Stimulated activated CD4-positive, alpha-beta T cell treated with anti-CD3 and anti-CD28 coated beads, Interleukin-2, amount 100 ng/mL, for 48 hours (primary cell): ENCODE measurements around the gene PLTP.

Experiments
- DNase-seq, 2 donors: peaks; one replicate each; pipeline ENCODE4 v3.0.0-alpha.2; 2020

PLTP gene

DNA sequence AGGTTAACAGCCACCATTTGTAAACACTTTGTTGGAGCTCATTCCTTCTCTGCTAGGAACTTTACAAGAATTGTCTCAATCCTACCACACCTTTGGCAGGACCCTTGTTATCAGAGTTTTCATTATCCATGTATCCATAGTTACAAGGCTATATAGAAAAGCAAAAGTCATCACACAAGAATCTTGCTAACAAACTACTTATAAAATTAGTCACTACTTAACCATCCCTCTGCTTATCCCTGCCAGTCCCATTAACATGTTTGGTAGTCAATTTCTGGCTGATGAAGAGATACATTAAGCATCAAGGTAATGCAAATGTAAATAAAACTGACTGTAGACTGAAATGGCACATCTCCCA, 44.2 kb downstream of the PLTP start:
- no peak for DNase-seq

DNA sequence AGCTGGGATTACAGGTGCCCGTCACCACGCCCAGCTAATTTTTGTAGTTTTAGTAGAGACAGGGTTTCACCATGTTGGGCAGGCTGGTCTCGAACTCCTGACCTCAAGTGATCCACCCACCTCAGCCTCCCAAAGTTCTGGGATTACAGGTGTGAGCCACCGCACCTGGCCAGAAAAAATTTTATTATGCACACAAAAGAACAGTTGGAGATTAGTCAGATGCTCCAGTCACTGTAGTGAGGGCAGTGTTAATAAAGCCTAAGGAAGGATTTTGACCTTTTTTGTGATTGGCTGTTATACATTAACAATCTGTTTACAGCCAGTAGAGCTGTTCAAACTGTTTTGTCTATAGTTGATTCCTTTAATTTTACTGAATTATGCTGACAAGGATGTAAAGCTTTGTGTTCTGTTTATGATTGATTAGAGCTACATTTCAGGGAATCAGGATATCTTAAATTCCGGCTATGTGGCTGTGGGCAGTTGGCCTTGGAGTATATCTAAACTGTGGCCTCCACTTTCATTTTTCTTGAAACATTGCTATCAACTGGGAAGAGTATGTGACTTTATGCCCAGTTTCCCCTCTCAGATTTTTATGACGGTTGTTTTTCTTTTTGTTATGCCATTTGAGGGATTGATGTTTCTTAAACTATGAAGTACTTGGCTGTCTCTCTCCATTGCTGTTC, 44.7 kb downstream of the PLTP start:
- no peak for DNase-seq

GRCh38 chr20:45866454-45866853, 45.5 kb downstream of the PLTP start:
- DNase-seq: no peak

DNA sequence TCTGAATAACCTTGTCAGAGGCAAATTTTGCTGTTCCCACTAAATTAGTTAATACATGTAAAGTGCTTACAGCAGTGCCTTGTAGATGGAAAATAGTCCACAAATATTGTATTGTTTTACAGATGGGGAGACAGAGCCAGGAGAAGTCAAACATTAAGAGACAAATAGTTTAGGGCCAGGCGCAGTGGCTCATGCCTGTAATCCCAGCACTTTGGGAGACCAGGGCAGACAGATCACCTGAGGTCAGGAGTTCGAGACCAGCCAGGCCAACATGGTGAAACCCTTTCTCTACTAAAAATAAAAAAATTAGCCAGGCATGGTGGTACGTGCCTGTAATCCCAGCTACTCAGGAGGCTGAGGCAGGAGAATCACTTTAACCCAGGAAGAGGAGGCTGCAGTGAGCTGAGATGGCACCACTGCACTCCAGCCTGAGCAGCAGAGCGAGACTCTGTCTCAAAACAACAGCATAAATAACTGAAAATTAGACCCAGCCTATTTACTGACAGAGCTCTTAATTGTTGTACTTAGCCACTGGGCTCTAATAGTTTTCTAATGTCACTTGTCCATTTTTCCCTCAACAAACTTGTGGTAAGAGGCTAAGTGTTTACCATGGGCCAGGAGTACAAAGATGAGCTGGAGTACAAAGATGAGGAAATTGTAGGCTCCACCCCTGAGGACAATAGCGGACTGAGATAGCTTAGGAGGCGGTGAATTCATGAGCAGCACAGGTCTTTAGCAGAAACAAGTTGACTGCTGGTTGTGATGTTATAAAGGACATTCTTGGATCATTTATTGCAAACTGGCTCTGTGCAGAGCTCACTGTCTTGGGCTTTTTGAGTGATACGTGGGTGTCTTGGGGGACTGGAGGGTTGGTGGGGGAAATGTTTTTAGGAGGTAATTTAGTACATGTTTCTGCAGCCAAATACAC, 48.1 kb downstream of the PLTP start:
- no peak for DNase-seq

DNA sequence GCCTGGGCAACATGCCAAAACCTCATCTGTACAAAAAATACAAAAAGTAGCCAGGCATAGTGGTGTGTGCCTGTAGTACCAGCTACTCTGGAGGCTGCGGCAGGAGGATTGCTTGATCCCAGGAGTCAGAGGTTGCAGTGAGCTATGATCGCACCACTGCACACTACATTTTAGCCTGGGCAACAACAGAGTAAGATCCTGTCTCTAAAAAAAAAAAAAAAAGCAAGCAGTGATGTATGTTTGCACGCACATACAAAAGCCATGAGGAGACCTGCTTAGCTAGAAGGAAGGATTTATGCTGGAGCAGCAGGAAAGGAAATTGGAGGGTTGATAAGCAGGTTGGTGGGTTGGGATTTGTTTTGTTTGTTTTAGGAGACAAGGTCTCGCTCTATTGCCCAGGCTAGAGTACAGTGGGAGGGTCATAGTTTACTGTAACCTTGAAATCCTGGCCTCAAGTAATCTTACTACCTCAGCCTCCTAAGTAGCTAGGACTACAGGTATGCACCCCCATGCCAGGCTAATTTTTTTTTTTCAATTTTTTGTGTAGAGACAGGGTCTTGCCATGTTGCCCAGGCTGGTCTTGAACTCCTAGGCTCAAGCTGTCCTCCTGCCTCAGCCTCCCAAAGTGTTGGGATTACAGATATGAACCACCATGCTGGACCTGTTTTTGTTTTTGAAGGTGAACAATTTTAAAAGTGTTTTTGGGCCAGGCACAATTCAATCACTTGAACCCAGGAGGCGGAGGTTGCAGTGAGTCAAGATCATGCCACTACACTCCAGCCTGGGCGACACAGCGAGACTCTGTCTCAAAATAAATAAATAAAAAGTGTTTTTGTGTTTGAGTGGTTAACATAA, 50.5 kb downstream of the PLTP start:
- DNase-seq: no peak

GRCh38 chr20:45860560-45861220, 51.3 kb downstream of the PLTP start:
- DNase-seq: no peak

DNA sequence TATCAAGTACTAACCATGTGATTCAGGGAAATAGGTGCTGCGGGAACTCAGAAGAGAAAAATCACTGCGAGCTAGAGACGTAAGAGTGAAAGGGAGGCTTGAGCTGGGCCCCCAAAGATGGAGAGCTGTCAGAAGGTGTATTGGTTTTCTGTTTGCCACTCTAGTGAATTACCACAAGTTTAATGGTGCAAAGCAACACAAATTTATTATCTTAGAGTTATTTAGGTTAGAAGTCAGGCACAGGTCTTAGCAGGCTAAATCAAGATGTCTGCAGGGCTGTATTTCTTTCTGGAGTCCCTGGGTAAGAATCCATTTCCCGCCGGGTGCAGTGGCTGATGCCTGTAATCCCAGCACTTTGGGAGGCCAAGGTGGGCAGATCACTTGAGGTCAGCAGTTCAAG, 52.0 kb downstream of the PLTP start:
- DNase-seq: no peak

DNA sequence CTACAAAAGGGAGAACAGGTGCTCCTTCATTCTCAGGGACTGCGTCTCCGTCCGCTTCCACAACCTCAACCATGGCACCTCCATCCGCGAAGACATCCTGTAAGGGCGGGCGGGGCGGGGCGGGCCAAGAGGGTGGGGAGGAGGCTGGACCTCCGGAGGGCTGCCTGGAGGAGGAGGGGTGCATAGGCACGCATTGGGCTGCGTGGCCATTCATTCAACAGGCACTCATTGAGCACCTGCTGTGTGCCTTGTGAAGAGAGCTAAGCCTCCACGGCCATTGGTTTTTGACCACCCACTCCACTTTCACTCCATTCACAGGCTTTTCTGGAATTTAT, 54.1 kb downstream of the PLTP start:
- peak in 1 of 2 donors; percentile 32 for DNase-seq

DNA sequence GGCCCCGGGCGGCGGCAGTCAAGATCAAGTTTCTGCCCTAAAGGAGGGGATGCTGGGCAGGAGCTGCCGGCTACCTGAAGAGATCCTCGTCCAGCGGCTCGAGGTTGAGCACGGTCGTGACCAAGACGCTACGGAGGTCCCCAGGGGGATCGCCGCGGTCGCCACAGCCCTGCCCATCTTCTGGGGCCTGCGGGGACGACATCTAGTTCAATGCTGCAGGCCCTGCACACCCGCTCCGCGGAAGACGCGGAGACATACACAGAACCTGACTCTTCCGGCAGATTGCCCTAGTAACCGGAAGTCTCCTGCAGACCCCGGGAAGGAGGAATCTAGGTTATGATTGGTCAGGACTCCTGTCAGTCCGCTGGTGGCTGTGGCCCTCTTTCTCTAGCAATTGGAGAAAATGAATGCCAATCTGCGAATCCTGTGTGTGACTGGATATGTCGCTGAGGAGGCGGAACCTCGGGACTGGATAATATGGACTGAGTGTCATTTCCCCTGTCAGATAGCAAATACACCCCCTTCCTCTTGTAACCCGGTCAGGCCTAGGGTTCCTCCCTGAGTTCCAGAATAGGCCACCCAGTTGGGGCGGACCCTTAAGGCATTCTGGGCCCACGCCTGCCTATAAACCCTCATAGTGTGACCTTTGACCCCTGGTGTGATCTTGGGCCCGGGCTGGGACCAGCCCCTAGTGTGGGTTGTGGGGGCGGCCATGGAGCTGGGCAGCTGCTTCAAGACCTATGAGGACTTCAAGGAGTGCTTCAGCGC, 54.7 kb downstream of the PLTP start, which contains the start of the genes ACOT8 and ZSWIM3:
Gene ACOT8 (minus strand): TSS at position 279 of the 768 bp plus-strand sequence. CDS start 77 bp downstream, at position 202.
Gene ZSWIM3 (plus strand): TSS at position 501 of the 768 bp plus-strand sequence. CDS start 212 bp downstream, at position 713.
- peak; percentile 84 to 92 for DNase-seq

GRCh38 chr20:45853484-45853883, 58.5 kb downstream of the PLTP start:
- DNase-seq: no peak

- no peak for DNase-seq
Measured at GRCh38 chr20:45852326-45852725, 59.6 kb downstream of the PLTP start.

- DNase-seq: no peak
Measured at GRCh38 chr20:45851501-45851900, 60.5 kb downstream of the PLTP start.

DNA sequence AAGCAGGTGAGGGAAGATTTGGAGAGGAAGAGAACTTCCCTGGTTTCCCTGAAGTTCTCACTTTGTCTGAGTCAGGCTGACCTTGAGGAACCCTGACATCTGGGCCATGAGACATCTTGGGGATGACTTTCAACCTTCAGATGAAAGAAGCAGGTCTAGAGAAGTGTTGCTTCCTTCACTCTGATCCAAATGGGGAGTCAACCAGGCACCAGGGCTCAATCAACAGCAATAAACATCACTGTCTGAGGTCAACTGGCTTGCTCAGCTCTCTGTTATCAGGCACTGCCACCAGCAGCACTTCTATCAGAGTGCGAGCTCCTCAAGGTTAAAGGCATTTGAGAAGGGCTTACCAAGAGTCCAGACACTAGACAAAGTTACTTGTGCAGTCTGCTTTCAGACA, 61.0 kb downstream of the PLTP start:
- DNase-seq: no peak

- DNase-seq: no peak
Measured at GRCh38 chr20:45850238-45850637, 61.7 kb downstream of the PLTP start.

DNA sequence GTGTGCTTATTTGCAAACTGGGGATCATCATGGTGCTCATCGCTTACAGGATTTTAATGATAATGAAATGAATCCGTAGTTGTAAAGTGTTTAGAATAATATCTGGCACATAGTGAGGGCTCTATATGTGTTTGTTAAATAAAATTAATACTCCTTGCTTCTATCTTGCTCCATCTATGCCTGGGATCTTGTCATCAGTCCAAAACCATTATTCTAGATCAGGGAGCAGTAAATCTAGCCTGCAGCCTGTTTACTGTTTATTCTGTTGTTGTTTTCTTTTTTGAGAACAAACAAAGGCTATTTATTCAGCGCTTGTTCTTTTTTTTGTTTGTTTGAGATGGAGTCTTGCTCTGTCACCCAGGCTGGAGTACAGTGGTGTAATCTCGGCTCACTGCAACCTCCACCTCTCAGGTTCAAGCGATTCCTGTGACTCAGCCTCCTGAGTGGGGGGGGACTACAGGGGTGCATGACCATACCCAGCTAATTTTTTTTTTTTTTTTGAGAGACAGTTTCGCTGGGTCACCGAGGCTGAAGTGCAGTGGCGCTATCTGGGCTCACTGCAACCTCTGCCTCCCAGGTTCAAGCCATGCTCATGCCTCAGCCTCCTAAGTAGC, 62.9 kb downstream of the PLTP start:
- DNase-seq: no peak
